GM10266 (cell line): Measurements from ENCODE around the gene ANKS1B.

Experiments used
- DNase-seq: peaks from one replicate; pipeline ENCODE4 v3.0.0; 2012; ENCODE audit errors: extremely low spot score
- TF ChIP-seq, protein P1 (sequence below): IDR thresholded peaks from 2 replicates; pipeline ENCODE4 v1.5.1; 2012; ENCODE audit warnings: mild to moderate bottlenecking, low read depth; ENCODE audit not compliant: control insufficient read depth, insufficient read depth; ENCODE audit errors: missing control alignments

ANKS1B gene

GRCh38 chr12:99879439-99879838, 105.3 kb downstream of the ANKS1B start:
- DNase-seq = no peak
- TF ChIP-seq, protein P1, sequence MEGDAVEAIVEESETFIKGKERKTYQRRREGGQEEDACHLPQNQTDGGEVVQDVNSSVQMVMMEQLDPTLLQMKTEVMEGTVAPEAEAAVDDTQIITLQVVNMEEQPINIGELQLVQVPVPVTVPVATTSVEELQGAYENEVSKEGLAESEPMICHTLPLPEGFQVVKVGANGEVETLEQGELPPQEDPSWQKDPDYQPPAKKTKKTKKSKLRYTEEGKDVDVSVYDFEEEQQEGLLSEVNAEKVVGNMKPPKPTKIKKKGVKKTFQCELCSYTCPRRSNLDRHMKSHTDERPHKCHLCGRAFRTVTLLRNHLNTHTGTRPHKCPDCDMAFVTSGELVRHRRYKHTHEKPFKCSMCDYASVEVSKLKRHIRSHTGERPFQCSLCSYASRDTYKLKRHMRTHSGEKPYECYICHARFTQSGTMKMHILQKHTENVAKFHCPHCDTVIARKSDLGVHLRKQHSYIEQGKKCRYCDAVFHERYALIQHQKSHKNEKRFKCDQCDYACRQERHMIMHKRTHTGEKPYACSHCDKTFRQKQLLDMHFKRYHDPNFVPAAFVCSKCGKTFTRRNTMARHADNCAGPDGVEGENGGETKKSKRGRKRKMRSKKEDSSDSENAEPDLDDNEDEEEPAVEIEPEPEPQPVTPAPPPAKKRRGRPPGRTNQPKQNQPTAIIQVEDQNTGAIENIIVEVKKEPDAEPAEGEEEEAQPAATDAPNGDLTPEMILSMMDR = no peak

- no peak for DNase-seq
- TF ChIP-seq, protein P1 = no peak
These were observed 109.7 kb downstream of the ANKS1B start for GRCh38 chr12:99875081-99875480.

- TF ChIP-seq, protein P1 = no peak
- no peak for DNase-seq
These were observed 114.7 kb downstream of the ANKS1B start for GRCh38 chr12:99870085-99870484.

DNA sequence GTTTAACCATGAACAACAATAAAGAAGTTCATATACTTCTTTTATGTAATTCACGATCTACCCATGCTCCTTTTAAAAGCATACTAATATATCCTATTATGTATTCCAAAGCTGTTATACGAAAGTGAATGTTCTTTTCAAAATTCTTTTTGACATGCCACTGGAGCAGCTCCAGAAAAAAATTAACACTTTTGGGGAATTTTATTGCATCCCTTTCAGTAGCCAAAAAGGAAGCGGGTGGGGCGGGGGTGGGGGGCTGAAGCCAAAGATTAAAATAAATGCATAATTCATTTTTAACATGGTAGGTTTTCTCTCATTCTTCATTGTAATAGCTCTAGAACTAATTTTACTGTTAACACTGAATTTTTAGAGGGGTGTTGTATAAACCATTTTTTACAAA, 123.0 kb downstream of the ANKS1B start:
- DNase-seq = no peak
- TF ChIP-seq, protein P1 = no peak

DNA sequence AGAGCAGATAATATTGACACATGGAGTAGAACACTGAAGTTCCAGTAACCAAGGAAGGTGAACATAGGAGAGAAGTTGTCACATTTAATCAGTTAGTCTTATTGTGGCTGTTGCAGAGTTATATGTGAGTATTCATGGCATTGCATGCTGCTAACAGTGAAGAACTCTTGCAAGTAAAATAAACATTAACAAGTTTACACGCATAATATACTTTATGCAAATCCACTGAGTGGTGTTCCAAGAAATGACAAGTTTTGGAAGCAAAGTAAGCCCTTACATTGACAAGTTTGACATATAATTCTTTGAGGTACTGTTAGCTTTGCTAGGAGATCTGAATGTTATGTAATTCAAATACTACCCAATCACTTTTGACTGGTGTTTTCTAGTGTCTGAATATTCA, 125.6 kb downstream of the ANKS1B start:
- no peak for DNase-seq
- TF ChIP-seq, protein P1 = no peak

DNA sequence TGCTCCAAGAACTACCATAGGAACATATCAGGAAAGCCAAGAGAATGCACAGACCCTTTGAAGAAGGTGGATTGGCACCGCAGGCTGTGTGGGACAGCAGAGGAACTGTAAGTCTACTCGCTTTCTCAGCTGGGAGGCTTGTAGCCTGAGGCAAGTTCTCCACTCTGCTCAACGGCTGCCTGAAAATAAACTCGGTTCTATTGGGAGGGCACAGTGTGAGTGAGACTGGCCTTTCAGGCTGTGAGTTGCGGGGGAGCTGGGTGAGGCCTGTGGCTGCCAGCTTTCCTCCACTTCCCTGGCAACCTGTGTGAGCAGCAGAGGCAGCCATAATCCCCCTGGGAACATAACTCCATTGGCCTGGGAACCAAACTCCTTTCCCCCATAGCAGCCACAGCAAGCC, 132.1 kb downstream of the ANKS1B start:
- DNase-seq = no peak
- TF ChIP-seq, protein P1 = no peak

DNA sequence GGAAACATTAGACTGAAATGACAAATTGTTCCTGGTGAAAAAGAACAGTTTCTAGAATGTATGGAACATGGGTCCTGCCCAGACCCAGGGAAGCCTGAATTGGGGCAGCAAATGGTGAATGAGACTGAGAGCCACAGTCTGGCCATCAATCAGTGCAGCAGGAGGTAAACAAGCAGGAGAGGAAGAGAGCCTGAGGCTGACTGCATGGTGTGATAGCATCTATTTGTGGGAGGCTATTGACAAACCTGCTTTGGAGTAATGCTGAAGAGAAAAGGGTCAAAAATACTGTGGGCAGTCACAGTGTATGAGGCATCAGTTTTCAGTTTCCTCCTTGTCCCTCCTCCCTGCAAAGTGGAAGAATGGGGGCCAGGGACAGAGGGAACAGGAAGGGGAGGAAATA, 136.8 kb downstream of the ANKS1B start:
- no peak for DNase-seq
- TF ChIP-seq, protein P1 = no peak

DNA sequence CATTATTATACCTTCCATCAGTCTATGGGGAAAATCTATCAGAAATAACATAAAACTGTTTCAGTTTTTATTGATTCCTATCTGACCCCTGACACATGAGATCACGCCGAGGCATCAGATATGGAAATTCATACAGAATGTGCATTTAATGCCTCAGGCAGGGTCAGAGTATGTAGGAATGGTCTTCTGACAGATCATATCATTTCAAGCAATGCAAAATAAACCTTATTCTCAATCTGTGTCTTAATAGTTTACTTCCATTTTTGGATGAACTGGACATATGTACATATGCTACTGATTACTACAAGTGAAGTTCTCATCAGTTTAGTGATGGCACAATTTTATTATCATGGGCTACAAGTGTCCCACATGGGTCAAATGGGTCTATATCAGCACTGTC, 150.0 kb downstream of the ANKS1B start:
- TF ChIP-seq, protein P1 = no peak
- DNase-seq = no peak
